SK-N-MC (cell line): Measurements from ENCODE around the gene GALNTL6.

Source experiments
- EZH2 ChIP-seq: fragments of 200-600 bp; sonication (generic); IDR thresholded peaks from one replicate; pipeline ENCODE4 v1.6.1; 2017; ENCODE audit warnings: antibody characterized with exemption
- POLR2AphosphoS5 ChIP-seq: IDR thresholded peaks from 2 replicates; pipeline ENCODE4 v1.6.1; 2012; ENCODE audit warnings: mild to moderate bottlenecking, low read depth, low read length, borderline replicate concordance

DNA sequence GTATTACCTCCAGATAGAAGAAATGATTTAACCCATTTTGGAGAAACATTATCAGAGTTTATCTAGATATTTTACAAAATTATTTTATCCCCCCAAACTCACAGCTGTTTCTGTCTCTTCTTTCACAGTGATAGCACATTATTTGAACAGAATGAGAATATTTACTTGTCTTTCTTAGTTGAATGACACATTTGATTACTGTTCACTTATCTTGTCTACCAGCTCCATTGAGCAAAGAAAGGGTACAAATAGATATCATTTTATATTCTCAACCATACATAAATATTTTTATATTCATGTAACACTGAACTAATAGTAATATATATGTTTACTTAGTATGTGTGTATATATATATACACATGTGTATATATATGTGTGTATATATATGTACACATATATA is 364.2 kb downstream of the GALNTL6 start:
- TF ChIP-seq POLR2AphosphoS5 (no peak), EZH2 (no peak)
